ENCODE results near the gene GMNC.
A peak's percentile ranks its signal among the peaks of the same experiment; 100 is the strongest.

- TF ChIP-seq MAX (IDR thresholded peaks at IDR 0.05), result peak; percentile 77
- TF ChIP-seq CTCF (IDR thresholded peaks at IDR 0.05; ENCODE audit: low read depth, low read length, missing input control), result peak; percentile 2
- TF ChIP-seq JUND (IDR thresholded peaks at IDR 0.05), result peak; percentile 45 to 73
- peak in 1 of 2 donors; percentile 39 for TF ChIP-seq GABPA (IDR thresholded peaks at IDR 0.05 in 1 of 2, conservative IDR thresholded peaks at IDR 0.05 in 1 of 2)
- peak; percentile 56 to 61 for TF ChIP-seq RAD21 (IDR thresholded peaks at IDR 0.05)
- peak; percentile 85 for TF ChIP-seq REST (IDR thresholded peaks at IDR 0.05)
- peak; percentile 75 to 84 for TF ChIP-seq RXRA (IDR thresholded peaks at IDR 0.05)
- TF ChIP-seq TAF1 (conservative IDR thresholded peaks at IDR 0.05), result no peak
- peak; percentile 92 for TF ChIP-seq SP1 (IDR thresholded peaks at IDR 0.05)
- peak; percentile 8 for TF ChIP-seq ATF3 (IDR thresholded peaks at IDR 0.05)
- peak; percentile 84 for TF ChIP-seq ZBTB33 (IDR thresholded peaks at IDR 0.05)
Measured at GRCh38 chr3:190807719-190808375, 54.6 kb downstream of the GMNC start.

Data from liver (tissue), 3 donors.